B cell (primary cell): ENCODE results near the gene NUP93. TPM values are rescaled to one million over a fixed set of nuclear protein-coding genes. Genes with fewer than 3 reads are reported as not detected.

Experiments
- ATAC-seq: fragments of 200-7000 bp; cut with Tn5 transposase; one replicate; pipeline ENCODE4 v1.10.0; 2021; ENCODE audit warnings: low read depth, mild to moderate bottlenecking, moderate number of reproducible peaks, moderate library complexity
- CTCF ChIA-PET: fragments of 350-600 bp; sonication (Branson Sonifier 250); formaldehyde crosslinking; loops from one replicate; lab custom pipeline; 2021; ENCODE audit warnings: antibody characterized with exemption, inconsistent platforms; lab: Charles Lee
- POLR2A ChIA-PET: fragments of 350-600 bp; sonication (Branson Sonifier 250); formaldehyde crosslinking; loops from one replicate; lab custom pipeline; 2021; ENCODE audit warnings: antibody characterized with exemption; lab: Charles Lee
- DNase-seq: peaks from one replicate; pipeline ENCODE4 v3.0.0; 2013
- H2AFZ ChIP-seq: 2 replicates; pipeline ENCODE4 v1.6.1; 2012; ENCODE audit warnings: mild to moderate bottlenecking, low read depth, low read length; ENCODE audit not compliant: insufficient read depth, poor library complexity, severe bottlenecking
- H3K27ac ChIP-seq, 2 donors: 1 replicate in 1 of 2; 2 replicates in 1 of 2; pipeline ENCODE4 v1.5.1; 2012 to 2013; ENCODE audit warnings: low read length in 2 of 2, mild to moderate bottlenecking in 2 of 2, moderate library complexity in 1 of 2
- H3K27me3 ChIP-seq, 4 experiments: fragments of 200-600 bp in 1 of 4; sonication (generic) in 1 of 4; replicated peaks in 1 of 4; 1 replicate in 2 of 4; 2 replicates in 2 of 4; pipeline versions ENCODE4 v1.6.1 to v1.7.0; 2013 to 2016; ENCODE audit warnings: low read length in 3 of 4, mild to moderate bottlenecking in 2 of 4, mixed read lengths in 1 of 4, moderate library complexity in 1 of 4; ENCODE audit not compliant: insufficient read depth in 4 of 4, control insufficient read depth in 3 of 4; ENCODE audit errors: control extremely low read depth in 1 of 4
- H3K36me3 ChIP-seq, 2 experiments: replicated peaks in 1 of 2; 1 replicate in 1 of 2; 2 replicates in 1 of 2; pipeline versions ENCODE4 v1.6.1 to v1.7.1; 2013; ENCODE audit warnings: low read length in 1 of 2; ENCODE audit not compliant: insufficient read depth in 2 of 2, control insufficient read depth in 1 of 2; ENCODE audit errors: control extremely low read depth in 1 of 2, extremely low read depth in 1 of 2
- H3K4me1 ChIP-seq, 2 donors: fragments of 200-600 bp in 1 of 2; sonication (generic) in 1 of 2; 1 replicate in 1 of 2; 2 replicates in 1 of 2; pipeline versions ENCODE4 v1.5.1 to v1.6.1; 2013 to 2017; ENCODE audit warnings: low read length in 2 of 2; ENCODE audit not compliant: control insufficient read depth in 2 of 2, insufficient read depth in 2 of 2
- H3K4me2 ChIP-seq: replicated peaks from 2 replicates; pipeline ENCODE3; 2012; ENCODE audit warnings: mild to moderate bottlenecking, low read depth, low read length; ENCODE audit not compliant: poor library complexity, severe bottlenecking
- H3K4me3 ChIP-seq, 5 experiments: fragments of 200-600 bp in 1 of 5; sonication (generic) in 1 of 5; 1 replicate in 3 of 5; 2 replicates in 2 of 5; pipeline versions ENCODE4 v1.5.1 to v1.7.0; 2011 to 2016; ENCODE audit warnings: low read length in 4 of 5, mild to moderate bottlenecking in 4 of 5, low read depth in 2 of 5, control low read depth in 1 of 5, moderate library complexity in 1 of 5; ENCODE audit not compliant: insufficient read depth in 1 of 5; ENCODE audit errors: control extremely low read depth in 1 of 5, extremely low read depth in 1 of 5
- H3K79me2 ChIP-seq: fragments of 200-600 bp; sonication (generic); one replicate; pipeline ENCODE4 v1.6.0; 2016; ENCODE audit warnings: low read length; ENCODE audit not compliant: control insufficient read depth, insufficient read depth
- H3K9ac ChIP-seq: fragments of 200-600 bp; sonication (generic); 2 replicates; pipeline ENCODE4 v1.6.1; 2017; ENCODE audit warnings: mild to moderate bottlenecking, low read length, moderate library complexity
- H3K9me3 ChIP-seq, 3 donors: one replicate each; pipeline versions ENCODE4 v1.6.1 to v1.7.1; 2013; ENCODE audit warnings: low read length in 2 of 3; ENCODE audit not compliant: control insufficient read depth in 2 of 3, insufficient read depth in 1 of 3; ENCODE audit errors: control extremely low read depth in 1 of 3
- H4K20me1 ChIP-seq: 2 replicates; pipeline ENCODE4 v1.6.0; 2012; ENCODE audit warnings: mild to moderate bottlenecking, low read length; ENCODE audit not compliant: insufficient read depth, control insufficient read depth, poor library complexity, severe bottlenecking
- H3K27ac Mint-ChIP-seq: one replicate; pipeline ENCODE4 v1.8.0; 2021; ENCODE audit warnings: mixed read lengths
- H3K27me3 Mint-ChIP-seq: one replicate; pipeline ENCODE4 v1.8.0; 2021; ENCODE audit warnings: mixed read lengths
- H3K4me1 Mint-ChIP-seq: one replicate; pipeline ENCODE4 v1.8.0; 2021; ENCODE audit warnings: mixed read lengths
- H3K4me3 Mint-ChIP-seq: one replicate; pipeline ENCODE4 v1.8.0; 2021; ENCODE audit warnings: mixed read lengths
- H3K9me3 Mint-ChIP-seq: one replicate; pipeline ENCODE4 v1.8.0; 2022; ENCODE audit warnings: mixed read lengths; ENCODE audit not compliant: insufficient read depth
- EZH2 ChIP-seq: IDR thresholded peaks from 2 replicates; pipeline ENCODE4 v1.6.1; 2012; ENCODE audit warnings: borderline replicate concordance, low read depth, mild to moderate bottlenecking, moderate library complexity, low read length; ENCODE audit not compliant: insufficient read depth, poor library complexity, severe bottlenecking
- WGBS: methylation state at CpG from one replicate; pipeline ENCODE4 v1.1.5; 2013; ENCODE audit warnings: missing lambda C conversion rate; ENCODE audit not compliant: insufficient coverage; 5-methylcytosine and 5-hydroxymethylcytosine counted together
- intact Hi-C: fragments of 100-400 bp; cut with micrococcal nuclease; formaldehyde crosslinking; loops from one replicate; pipeline ENCODE4 v1.10.0; 2022
- polyA plus RNA-seq: library from polyadenylated mRNA; depleted of rRNA; stranded (reverse); fragments of >200 nt; gene quantifications from 2 replicates; pipeline ENCODE4 v1.2.3, GENCODE V29; 2012
- total RNA-seq, 2 donors: library from RNA; stranded (reverse); fragments of 120-200 nt in 1 of 2; gene quantifications; 1 replicate in 1 of 2; 2 replicates in 1 of 2; pipeline versions ENCODE4 v1.2.3 to v1.2.4, GENCODE V29; 2013 to 2022
- TF ChIP-seq, protein P1 (sequence below): fragments of 200-600 bp; IDR thresholded peaks from one replicate; pipeline ENCODE4 v1.8.0; 2022; ENCODE audit warnings: antibody characterized with exemption, mild to moderate bottlenecking

NUP93 gene
- total and polyA plus RNA-seq, 2 donors (not counting 1 experiment from before 2014, with no cell fraction given): 23.6 to 64.6 TPM

GRCh38 chr16:56695246-56695645 is 34.7 kb upstream of the NUP93 start:
- intact Hi-C loops: no loop called here
- POLR2A ChIA-PET: no interaction called here
- CTCF ChIA-PET: interaction anchor here (1.5 kb wide), 1 partner anchor 119 kb away, joined by 4 read pairs; no protein-coding TSS in a partner anchor

GRCh38 chr16:56697456-56698155 is 32.3 kb upstream of the NUP93 start:
- Mint-ChIP-seq H3K4me3 (no peak overlapping the region), H3K27ac (no peak overlapping the region)

More at GRCh38 chr16:56695246-56695645, 34.7 kb upstream of the NUP93 start:
- no peak overlapping the region for H3K4me3 ChIP-seq
- H3K27ac Mint-ChIP-seq: no peak overlapping the region
- no peaks in the 10 kb centered on the region for H3K36me3 ChIP-seq
- H3K27ac ChIP-seq: no peak overlapping the region
- TF ChIP-seq EZH2: no peak
- TF ChIP-seq, protein P1, sequence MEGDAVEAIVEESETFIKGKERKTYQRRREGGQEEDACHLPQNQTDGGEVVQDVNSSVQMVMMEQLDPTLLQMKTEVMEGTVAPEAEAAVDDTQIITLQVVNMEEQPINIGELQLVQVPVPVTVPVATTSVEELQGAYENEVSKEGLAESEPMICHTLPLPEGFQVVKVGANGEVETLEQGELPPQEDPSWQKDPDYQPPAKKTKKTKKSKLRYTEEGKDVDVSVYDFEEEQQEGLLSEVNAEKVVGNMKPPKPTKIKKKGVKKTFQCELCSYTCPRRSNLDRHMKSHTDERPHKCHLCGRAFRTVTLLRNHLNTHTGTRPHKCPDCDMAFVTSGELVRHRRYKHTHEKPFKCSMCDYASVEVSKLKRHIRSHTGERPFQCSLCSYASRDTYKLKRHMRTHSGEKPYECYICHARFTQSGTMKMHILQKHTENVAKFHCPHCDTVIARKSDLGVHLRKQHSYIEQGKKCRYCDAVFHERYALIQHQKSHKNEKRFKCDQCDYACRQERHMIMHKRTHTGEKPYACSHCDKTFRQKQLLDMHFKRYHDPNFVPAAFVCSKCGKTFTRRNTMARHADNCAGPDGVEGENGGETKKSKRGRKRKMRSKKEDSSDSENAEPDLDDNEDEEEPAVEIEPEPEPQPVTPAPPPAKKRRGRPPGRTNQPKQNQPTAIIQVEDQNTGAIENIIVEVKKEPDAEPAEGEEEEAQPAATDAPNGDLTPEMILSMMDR: no peak
- peaks cover 0 to 2% (median 0%) of the 10 kb centered on the region in 4 experiments for H3K27me3 ChIP-seq
- DNase-seq (no peak), ATAC-seq (no peak)
- no peak overlapping the region for H2AFZ ChIP-seq
- H3K9me3 Mint-ChIP-seq: peaks cover 7% of the 10 kb centered on the region
- no peak overlapping the region for H3K4me3 Mint-ChIP-seq
- H3K9ac ChIP-seq: no peak overlapping the region
- no peaks in the 10 kb centered on the region for H3K79me2 ChIP-seq
- no peaks in the 10 kb centered on the region for H4K20me1 ChIP-seq
- peaks cover 0 to 23% (median 3%) of the 10 kb centered on the region in 3 donors for H3K9me3 ChIP-seq
- no peaks in the 10 kb centered on the region for H3K4me1 ChIP-seq
- no peak overlapping the region for H3K4me2 ChIP-seq
- no peaks in the 10 kb centered on the region for H3K4me1 Mint-ChIP-seq
- peaks cover 11% of the 10 kb centered on the region for H3K27me3 Mint-ChIP-seq
- 100% methylated on average over 1 of the region's 1 CpG for WGBS

More at GRCh38 chr16:56697456-56698155, 32.3 kb upstream of the NUP93 start:
- peaks cover 0 to 2% (median 0%) of the 10 kb centered on the region in 4 experiments for H3K27me3 ChIP-seq
- 91% methylated on average over 4 of the region's 5 CpGs for WGBS
- intact Hi-C loops: no loop called here
- H3K27ac ChIP-seq: no peak overlapping the region
- no peak overlapping the region for H3K4me2 ChIP-seq
- no peak overlapping the region for H3K9ac ChIP-seq
- H3K9me3 ChIP-seq: peaks cover 0 to 18% (median 3%) of the 10 kb centered on the region in 3 donors
- POLR2A ChIA-PET: no interaction called here
- no peak for TF ChIP-seq EZH2
- TF ChIP-seq, protein P1: no peak
- no peaks in the 10 kb centered on the region for H3K79me2 ChIP-seq
- CTCF ChIA-PET: interaction anchor here (0.6 to 0.7 kb wide), 2 partner anchors 24 to 30 kb away, joined by 3 read pairs; no protein-coding TSS in a partner anchor
- Mint-ChIP-seq H3K4me1 (peaks cover 5% of the 10 kb centered on the region), H3K9me3 (peaks cover 7% of the 10 kb centered on the region), H3K27me3 (peaks cover 5% of the 10 kb centered on the region)
- no peaks in the 10 kb centered on the region for H4K20me1 ChIP-seq
- ATAC-seq (no peak), DNase-seq (no peak)
- H3K36me3 ChIP-seq: no peaks in the 10 kb centered on the region
- no peak overlapping the region for H2AFZ ChIP-seq
- no peak overlapping the region for H3K4me3 ChIP-seq
- peaks cover 0 to 4% of the 10 kb centered on the region in 2 donors for H3K4me1 ChIP-seq
